HL-60 (cell line): ENCODE measurements around the gene SHLD2.

Source experiments
- POLR2AphosphoS5 ChIP-seq: IDR thresholded peaks from 2 replicates; pipeline ENCODE4 v1.6.1; 2012; ENCODE audit warnings: low read depth
- SPI1 ChIP-seq: IDR thresholded peaks from 2 replicates; pipeline ENCODE4 v1.6.1; 2012; ENCODE audit warnings: low read depth, mild to moderate bottlenecking, borderline replicate concordance
- TF ChIP-seq, protein P1 (sequence below): IDR thresholded peaks from one replicate; pipeline ENCODE4 v1.5.1; 2011; ENCODE audit warnings: low read length, control low read depth, inconsistent platforms; ENCODE audit not compliant: insufficient read depth

- TF ChIP-seq, protein P1, sequence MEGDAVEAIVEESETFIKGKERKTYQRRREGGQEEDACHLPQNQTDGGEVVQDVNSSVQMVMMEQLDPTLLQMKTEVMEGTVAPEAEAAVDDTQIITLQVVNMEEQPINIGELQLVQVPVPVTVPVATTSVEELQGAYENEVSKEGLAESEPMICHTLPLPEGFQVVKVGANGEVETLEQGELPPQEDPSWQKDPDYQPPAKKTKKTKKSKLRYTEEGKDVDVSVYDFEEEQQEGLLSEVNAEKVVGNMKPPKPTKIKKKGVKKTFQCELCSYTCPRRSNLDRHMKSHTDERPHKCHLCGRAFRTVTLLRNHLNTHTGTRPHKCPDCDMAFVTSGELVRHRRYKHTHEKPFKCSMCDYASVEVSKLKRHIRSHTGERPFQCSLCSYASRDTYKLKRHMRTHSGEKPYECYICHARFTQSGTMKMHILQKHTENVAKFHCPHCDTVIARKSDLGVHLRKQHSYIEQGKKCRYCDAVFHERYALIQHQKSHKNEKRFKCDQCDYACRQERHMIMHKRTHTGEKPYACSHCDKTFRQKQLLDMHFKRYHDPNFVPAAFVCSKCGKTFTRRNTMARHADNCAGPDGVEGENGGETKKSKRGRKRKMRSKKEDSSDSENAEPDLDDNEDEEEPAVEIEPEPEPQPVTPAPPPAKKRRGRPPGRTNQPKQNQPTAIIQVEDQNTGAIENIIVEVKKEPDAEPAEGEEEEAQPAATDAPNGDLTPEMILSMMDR: no peak
- no peak for TF ChIP-seq SPI1
- TF ChIP-seq POLR2AphosphoS5: no peak
Observed at GRCh38 chr10:87085537-87085936, 9.5 kb upstream of the SHLD2 start.
